Endothelial cell of umbilical vein (primary cell): ENCODE measurements around the gene CNTF. TPM values are rescaled to one million over a fixed set of nuclear protein-coding genes. Genes with fewer than 3 reads are reported as not detected.
A peak's percentile ranks its signal among the peaks of the same experiment; 100 is the strongest.

ENCODE experiments used
- BruUV-seq: library from RNA; stranded (reverse); fragments of 400-500 nt; replicated peaks from 2 replicates; lab custom pipeline; 2021; lab: Mats Ljungman, UMichigan
- CTCF ChIA-PET: fragments of 300-600, 350-600 bp; sonication (Branson Sonifier 250); formaldehyde crosslinking; loops from one replicate; lab custom pipeline; 2021; ENCODE audit warnings: antibody characterized with exemption, inconsistent platforms; lab: Charles Lee
- POLR2A ChIA-PET: fragments of 300-600, 350-600 bp; sonication (Branson Sonifier 250); formaldehyde crosslinking; loops from one replicate; lab custom pipeline; 2021; ENCODE audit warnings: antibody characterized with exemption, inconsistent platforms; lab: Charles Lee
- DNase-seq: peaks from one replicate; pipeline ENCODE4 v3.0.0-alpha.2; 2011; ENCODE audit warnings: low read depth, low spot score
- FAIRE-seq: peaks from 2 replicates; lab custom pipeline; 2011; peaks lifted over from hg19 to GRCh38; lab: Jason Lieb, UNC
- H2AFZ ChIP-seq: 2 replicates; pipeline ENCODE4 v1.6.0; 2012; ENCODE audit warnings: low read depth, low read length, control low read depth, inconsistent platforms
- H3K27ac ChIP-seq: 2 replicates; pipeline ENCODE4 v1.5.1; 2011; ENCODE audit warnings: low read depth, mild to moderate bottlenecking, control low read depth, low read length, moderate library complexity; ENCODE audit not compliant: insufficient read depth
- H3K27me3 ChIP-seq, 2 experiments: 2 replicates each; pipeline versions ENCODE4 v1.6.0 to v1.6.1; 2011; ENCODE audit warnings: low read length in 2 of 2, mixed read lengths in 1 of 2; ENCODE audit not compliant: control insufficient read depth in 2 of 2, insufficient read depth in 2 of 2
- H3K36me3 ChIP-seq, 2 experiments: 2 replicates in 1 of 2; 3 replicates in 1 of 2; pipeline ENCODE4 v1.5.1; 2011; ENCODE audit warnings: low read length in 2 of 2, mild to moderate bottlenecking in 1 of 2, moderate library complexity in 1 of 2; ENCODE audit not compliant: control insufficient read depth in 2 of 2, insufficient read depth in 2 of 2; ENCODE audit errors: extremely low read depth in 1 of 2
- H3K4me1 ChIP-seq: 3 replicates; pipeline ENCODE4 v1.5.1; 2011; ENCODE audit warnings: mild to moderate bottlenecking, low read length; ENCODE audit not compliant: control insufficient read depth, insufficient read depth; ENCODE audit errors: extremely low read depth
- H3K4me2 ChIP-seq: 2 replicates; pipeline ENCODE4 v1.6.1; 2011; ENCODE audit warnings: low read length, control low read depth, mixed read lengths; ENCODE audit not compliant: insufficient read depth
- H3K4me3 ChIP-seq, 3 experiments: fragments of 200-600 bp in 1 of 3; sonication (generic), shearing (Covaris generic) in 1 of 3; replicated peaks in 1 of 3; 2 replicates each; pipeline ENCODE4 v1.5.1; 2011 to 2016; ENCODE audit warnings: control low read depth in 3 of 3, low read length in 3 of 3, mild to moderate bottlenecking in 2 of 3, inconsistent platforms in 1 of 3, low read depth in 1 of 3, moderate library complexity in 1 of 3; ENCODE audit not compliant: insufficient read depth in 1 of 3
- H3K79me2 ChIP-seq: 2 replicates; pipeline ENCODE4 v1.6.0; 2012; ENCODE audit warnings: low read length, inconsistent platforms; ENCODE audit not compliant: control insufficient read depth, insufficient read depth
- H3K9ac ChIP-seq: replicated peaks from 2 replicates; pipeline ENCODE3; 2011; ENCODE audit warnings: low read length, control low read depth; ENCODE audit not compliant: insufficient read depth; ENCODE audit errors: extremely low read depth
- H3K9me1 ChIP-seq: replicated peaks from 3 replicates; pipeline ENCODE4 v1.6.0; 2011; ENCODE audit warnings: mild to moderate bottlenecking, low read length; ENCODE audit not compliant: control insufficient read depth, insufficient read depth; ENCODE audit errors: extremely low read depth
- H3K9me3 ChIP-seq: replicated peaks from 2 replicates; pipeline ENCODE4 v1.5.1; 2012; ENCODE audit warnings: low read length, inconsistent platforms; ENCODE audit not compliant: control insufficient read depth, insufficient read depth
- H4K20me1 ChIP-seq: replicated peaks from 2 replicates; pipeline ENCODE3; 2011; ENCODE audit warnings: mild to moderate bottlenecking, low read length; ENCODE audit not compliant: control insufficient read depth, insufficient read depth; ENCODE audit errors: extremely low read depth
- EZH2 ChIP-seq: IDR thresholded peaks from 2 replicates; pipeline ENCODE4 v1.6.1; 2012; ENCODE audit warnings: borderline replicate concordance, low read depth, mild to moderate bottlenecking, moderate library complexity, low read length, inconsistent platforms; ENCODE audit not compliant: severe bottlenecking
- FOS ChIP-seq: IDR thresholded peaks from 2 replicates; pipeline ENCODE4 v1.6.1; 2011; ENCODE audit warnings: mild to moderate bottlenecking, low read length, moderate library complexity, borderline replicate concordance; ENCODE audit not compliant: insufficient read depth
- GATA2 ChIP-seq: IDR thresholded peaks from 2 replicates; pipeline ENCODE4 v1.7.0; 2011; ENCODE audit warnings: low read depth, mild to moderate bottlenecking, moderate library complexity, mixed read lengths, low read length; ENCODE audit not compliant: insufficient read length, insufficient read depth
- MAX ChIP-seq: IDR thresholded peaks from 2 replicates; pipeline ENCODE4 v1.6.1; 2011; ENCODE audit not compliant: insufficient read depth, insufficient read length
- MYC ChIP-seq: IDR thresholded peaks from one replicate; pipeline ENCODE4 v1.6.1; 2011; ENCODE audit warnings: mild to moderate bottlenecking, low read depth, low read length
- POLR2A ChIP-seq: IDR thresholded peaks from 2 replicates; pipeline ENCODE4 v1.6.1; 2012; ENCODE audit warnings: low read depth, mild to moderate bottlenecking, control low read depth, low read length
- POLR2AphosphoS5 ChIP-seq: IDR thresholded peaks from 2 replicates; pipeline ENCODE4 v1.6.1; 2012; ENCODE audit warnings: low read depth, mild to moderate bottlenecking, control low read depth, low read length, moderate library complexity; ENCODE audit not compliant: insufficient read depth
- dilution Hi-C: fragments of 300-500 bp; cut with MboI; formaldehyde crosslinking; loops from one replicate; pipeline ENCODE4 v1.15.0; 2019; ENCODE audit warnings: low sequenced_read_pairs; ENCODE audit not compliant: extremely low pct_ligation_motif_present
- intact Hi-C: fragments of 100-400 bp; cut with micrococcal nuclease; formaldehyde crosslinking; loops from one replicate; pipeline ENCODE4 v1.10.0; 2022
- polyA plus RNA-seq, 4 experiments: library from polyadenylated mRNA; depleted of rRNA in 3 of 4; stranded (reverse) in 3 of 4; unstranded in 1 of 4; fragments of >200 nt; gene quantifications; 2 replicates each; pipeline versions ENCODE4 v1.2.1 to v1.2.3, GENCODE V29; 2011 to 2012; ENCODE audit warnings: missing spikeins in 1 of 4
- total RNA-seq: library from RNA; stranded (reverse); gene quantifications from 2 replicates; pipeline ENCODE4 v1.2.3, GENCODE V29; 2021
- TF ChIP-seq, protein P1 (sequence below), 2 donors: IDR thresholded peaks; 1 replicate in 1 of 2; 2 replicates in 1 of 2; pipeline ENCODE4 v1.5.1; 2011; ENCODE audit warnings: low read length in 2 of 2, mild to moderate bottlenecking in 2 of 2, moderate library complexity in 2 of 2, control low read depth in 1 of 2, inconsistent platforms in 1 of 2, low read depth in 1 of 2; ENCODE audit not compliant: insufficient read depth in 1 of 2; ENCODE audit errors: extremely low read depth in 1 of 2

The CNTF gene
- total and polyA plus RNA-seq, 2 donors (not counting 3 experiments of a cell fraction or from before 2014, with no cell fraction given), result 0.84 to 3.3 TPM

- H3K27ac ChIP-seq, result no peak overlapping the region
- H3K4me3 ChIP-seq, result no peak overlapping the region
- no peaks in the 10 kb centered on the region for H3K9me1 ChIP-seq
- H3K4me2 ChIP-seq, result no peak overlapping the region
- intact Hi-C loops, result no loop called here
- no TSS peak for BruUV-seq
- no peaks in the 10 kb centered on the region for H4K20me1 ChIP-seq
- H3K9me3 ChIP-seq, result no peaks in the 10 kb centered on the region
- ChIA-PET POLR2A (no interaction called here), CTCF (interaction anchor here (2.4 kb wide), 1 partner anchor 12 kb away, joined by 13 read pairs; no protein-coding TSS in a partner anchor)
- no peak for FAIRE-seq
- no peak overlapping the region for H2AFZ ChIP-seq
- no peak for TF ChIP-seq MAX
- TF ChIP-seq FOS, result peak; percentile 7
- H3K4me1 ChIP-seq, result no peaks in the 10 kb centered on the region
- dilution Hi-C loops, result no loop called here
- no peaks in the 10 kb centered on the region for H3K27me3 ChIP-seq
- H3K9ac ChIP-seq, result no peak overlapping the region
- DNase-seq, result peak; percentile 30
- no peaks in the 10 kb centered on the region for H3K79me2 ChIP-seq
- peaks cover 24 to 50% of the 10 kb centered on the region in 2 experiments for H3K36me3 ChIP-seq
Measured at GRCh38 chr11:58616594-58616993, 5.9 kb upstream of the CNTF start.

GRCh38 chr11:58617976-58618557 is 4.4 kb upstream of the CNTF start:
- peaks cover 27 to 41% of the 10 kb centered on the region in 2 experiments for H3K36me3 ChIP-seq
- no peak overlapping the region for H3K4me2 ChIP-seq
- TSS peak; percentile 10 for BruUV-seq
- H3K27me3 ChIP-seq, result no peaks in the 10 kb centered on the region
- no peaks in the 10 kb centered on the region for H3K79me2 ChIP-seq
- dilution Hi-C loops (no loop called here), intact Hi-C loops (no loop called here)
- POLR2A ChIA-PET, result no interaction called here
- no peak for DNase-seq
- TF ChIP-seq POLR2A (no peak), FOS (no peak), GATA2 (no peak), MYC (no peak), EZH2 (no peak), MAX (no peak), POLR2AphosphoS5 (no peak)
- TF ChIP-seq, protein P1, sequence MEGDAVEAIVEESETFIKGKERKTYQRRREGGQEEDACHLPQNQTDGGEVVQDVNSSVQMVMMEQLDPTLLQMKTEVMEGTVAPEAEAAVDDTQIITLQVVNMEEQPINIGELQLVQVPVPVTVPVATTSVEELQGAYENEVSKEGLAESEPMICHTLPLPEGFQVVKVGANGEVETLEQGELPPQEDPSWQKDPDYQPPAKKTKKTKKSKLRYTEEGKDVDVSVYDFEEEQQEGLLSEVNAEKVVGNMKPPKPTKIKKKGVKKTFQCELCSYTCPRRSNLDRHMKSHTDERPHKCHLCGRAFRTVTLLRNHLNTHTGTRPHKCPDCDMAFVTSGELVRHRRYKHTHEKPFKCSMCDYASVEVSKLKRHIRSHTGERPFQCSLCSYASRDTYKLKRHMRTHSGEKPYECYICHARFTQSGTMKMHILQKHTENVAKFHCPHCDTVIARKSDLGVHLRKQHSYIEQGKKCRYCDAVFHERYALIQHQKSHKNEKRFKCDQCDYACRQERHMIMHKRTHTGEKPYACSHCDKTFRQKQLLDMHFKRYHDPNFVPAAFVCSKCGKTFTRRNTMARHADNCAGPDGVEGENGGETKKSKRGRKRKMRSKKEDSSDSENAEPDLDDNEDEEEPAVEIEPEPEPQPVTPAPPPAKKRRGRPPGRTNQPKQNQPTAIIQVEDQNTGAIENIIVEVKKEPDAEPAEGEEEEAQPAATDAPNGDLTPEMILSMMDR (IDR thresholded peaks at IDR 0.05; ENCODE audit: extremely low read depth in 1 of 2, insufficient read depth in 1 of 2, low read depth in 1 of 2, low read length in 2 of 2), result no peak
- no peak for FAIRE-seq
- H3K9ac ChIP-seq, result no peak overlapping the region
- no peak overlapping the region for H3K27ac ChIP-seq
- no peaks in the 10 kb centered on the region for H3K4me1 ChIP-seq
- CTCF ChIA-PET, result interaction anchor here (1.3 to 2.4 kb wide), 2 partner anchors 10 to 50 kb away, joined by 3 to 13 read pairs; no protein-coding TSS in a partner anchor
- no peak overlapping the region for H2AFZ ChIP-seq
- no peaks in the 10 kb centered on the region for H3K9me3 ChIP-seq
- no peaks in the 10 kb centered on the region for H3K9me1 ChIP-seq
- H3K4me3 ChIP-seq, result no peak overlapping the region
- H4K20me1 ChIP-seq, result no peaks in the 10 kb centered on the region
